HepG2 (cell line): ENCODE data around the gene TPTE2. TPM values are rescaled to one million over a fixed set of nuclear protein-coding genes. Genes with fewer than 3 reads are reported as not detected.

Experiments
- ELF4 ChIP-seq: sonication (generic); formaldehyde crosslinking; IDR thresholded peaks from 2 replicates; pipeline ENCODE4 v1.5.0; 2020; ENCODE audit warnings: missing genetic modification reagents, mild to moderate bottlenecking, moderate library complexity, borderline replicate concordance
- FOXO1 ChIP-seq: sonication (generic); formaldehyde crosslinking; IDR thresholded peaks from 2 replicates; pipeline ENCODE4 v1.4.0; 2020; ENCODE audit warnings: missing genetic modification reagents
- GMEB2 ChIP-seq: IDR thresholded peaks from 2 replicates; pipeline ENCODE4 v1.6.1; 2016; ENCODE audit warnings: missing biosample characterization, missing genetic modification reagents, low read depth
- GZF1 ChIP-seq: sonication (generic); formaldehyde crosslinking; IDR thresholded peaks from 2 replicates; pipeline ENCODE4 v1.5.1; 2020; ENCODE audit warnings: mild to moderate bottlenecking, missing genetic modification reagents
- MAX ChIP-seq: IDR thresholded peaks from 2 replicates; pipeline ENCODE4 v1.6.1; 2012; ENCODE audit warnings: inconsistent platforms
- MEIS1 ChIP-seq: sonication (generic); formaldehyde crosslinking; IDR thresholded peaks from 2 replicates; pipeline ENCODE4 v1.9.0; 2021; ENCODE audit warnings: mild to moderate bottlenecking, missing genetic modification reagents, moderate library complexity, borderline replicate concordance
- POGZ ChIP-seq: sonication (generic); formaldehyde crosslinking; IDR thresholded peaks from 2 replicates; pipeline ENCODE4 v1.4.0; 2020; ENCODE audit warnings: mild to moderate bottlenecking, missing genetic modification reagents
- POLR2G ChIP-seq: fragments of 200-400 bp; formaldehyde crosslinking; IDR thresholded peaks from 2 replicates; pipeline ENCODE4 v1.6.1; 2018; ENCODE audit warnings: mild to moderate bottlenecking, low read depth, low read length, moderate library complexity
- SALL1 ChIP-seq: sonication (generic); formaldehyde crosslinking; IDR thresholded peaks from 2 replicates; pipeline ENCODE4 v1.8.0; 2022; ENCODE audit warnings: mild to moderate bottlenecking, missing genetic modification reagents
- SIN3A ChIP-seq: IDR thresholded peaks from 2 replicates; pipeline ENCODE4 v1.6.1; 2011; ENCODE audit warnings: low read depth, mild to moderate bottlenecking, control low read depth, low read length, borderline replicate concordance
- THAP11 ChIP-seq: IDR thresholded peaks from 2 replicates; pipeline ENCODE4 v1.6.1; 2016; ENCODE audit warnings: missing biosample characterization, missing genetic modification reagents
- UBTF ChIP-seq: sonication (generic); formaldehyde crosslinking; IDR thresholded peaks from 2 replicates; pipeline ENCODE4 v1.4.0; 2020; ENCODE audit warnings: mild to moderate bottlenecking, missing genetic modification reagents
- ZBTB49 ChIP-seq: sonication (generic); formaldehyde crosslinking; IDR thresholded peaks from 2 replicates; pipeline ENCODE4 v1.4.0; 2020; ENCODE audit warnings: missing genetic modification reagents, borderline replicate concordance
- ZFX ChIP-seq: sonication (generic); formaldehyde crosslinking; IDR thresholded peaks from 2 replicates; pipeline ENCODE4 v1.4.0; 2020; ENCODE audit warnings: mild to moderate bottlenecking, low read depth, missing genetic modification reagents, moderate library complexity
- ZNF12 ChIP-seq: sonication (generic); formaldehyde crosslinking; IDR thresholded peaks from 2 replicates; pipeline ENCODE4 v1.5.0; 2020; ENCODE audit warnings: missing genetic modification reagents
- ZNF326 ChIP-seq: sonication (generic); formaldehyde crosslinking; IDR thresholded peaks from 2 replicates; pipeline ENCODE4 v1.4.0; 2020; ENCODE audit warnings: missing genetic modification reagents, borderline replicate concordance
- ZNF562 ChIP-seq: sonication (generic); formaldehyde crosslinking; IDR thresholded peaks from 2 replicates; pipeline ENCODE4 v1.8.0; 2022; ENCODE audit warnings: missing genetic modification reagents, borderline replicate concordance
- ZNF563 ChIP-seq: sonication (generic); formaldehyde crosslinking; IDR thresholded peaks from 2 replicates; pipeline ENCODE4 v1.8.0; 2022; ENCODE audit warnings: mild to moderate bottlenecking, moderate library complexity, missing genetic modification reagents
- ZNF703 ChIP-seq: sonication (generic); formaldehyde crosslinking; IDR thresholded peaks from 2 replicates; pipeline ENCODE4 v1.5.1; 2020; ENCODE audit warnings: missing genetic modification reagents, mild to moderate bottlenecking, moderate library complexity, borderline replicate concordance
- ZNF747 ChIP-seq: sonication (generic); formaldehyde crosslinking; IDR thresholded peaks from 2 replicates; pipeline ENCODE4 v1.8.1; 2023; ENCODE audit warnings: missing genetic modification reagents, mild to moderate bottlenecking, borderline replicate concordance
- ZNF891 ChIP-seq: sonication (generic); formaldehyde crosslinking; IDR thresholded peaks from 2 replicates; pipeline ENCODE4 v1.5.0; 2020; ENCODE audit warnings: mild to moderate bottlenecking, missing genetic modification reagents
- polyA plus RNA-seq, 8 experiments: library from polyadenylated mRNA; depleted of rRNA in 3 of 8; stranded (reverse) in 7 of 8; unstranded in 1 of 8; fragments of >200 nt; fragmentation: Illumina TruSeq in 4 of 8; extraction: Trizol in 4 of 8; gene quantifications; 2 replicates each; pipeline versions ENCODE4 v1.2.1 to v1.2.3, GENCODE V29; 2011 to 2016; ENCODE audit warnings: low read depth in 4 of 8, missing spikeins in 1 of 8, mixed read lengths in 1 of 8; ENCODE audit not compliant: insufficient read depth in 1 of 8
- total RNA-seq, 5 experiments: library from RNA; depleted of rRNA; stranded (reverse); fragments of >200 nt; fragmentation: Illumina TruSeq; extraction: Trizol; gene quantifications; 2 replicates each; pipeline ENCODE4 v1.2.3, GENCODE V29; 2016; ENCODE audit warnings: low read depth in 1 of 5
- TF ChIP-seq, protein P1 (sequence below): sonication (generic); formaldehyde crosslinking; IDR thresholded peaks from 2 replicates; pipeline ENCODE4 v1.9.0; 2021; ENCODE audit warnings: missing genetic modification reagents, mild to moderate bottlenecking, borderline replicate concordance

The TPTE2 gene
- total and polyA plus RNA-seq, 2 of the 13 experiments (the other 11 are each of a cell fraction or from before 2014, with no cell fraction given): 0.07 TPM; not detected in 1

DNA sequence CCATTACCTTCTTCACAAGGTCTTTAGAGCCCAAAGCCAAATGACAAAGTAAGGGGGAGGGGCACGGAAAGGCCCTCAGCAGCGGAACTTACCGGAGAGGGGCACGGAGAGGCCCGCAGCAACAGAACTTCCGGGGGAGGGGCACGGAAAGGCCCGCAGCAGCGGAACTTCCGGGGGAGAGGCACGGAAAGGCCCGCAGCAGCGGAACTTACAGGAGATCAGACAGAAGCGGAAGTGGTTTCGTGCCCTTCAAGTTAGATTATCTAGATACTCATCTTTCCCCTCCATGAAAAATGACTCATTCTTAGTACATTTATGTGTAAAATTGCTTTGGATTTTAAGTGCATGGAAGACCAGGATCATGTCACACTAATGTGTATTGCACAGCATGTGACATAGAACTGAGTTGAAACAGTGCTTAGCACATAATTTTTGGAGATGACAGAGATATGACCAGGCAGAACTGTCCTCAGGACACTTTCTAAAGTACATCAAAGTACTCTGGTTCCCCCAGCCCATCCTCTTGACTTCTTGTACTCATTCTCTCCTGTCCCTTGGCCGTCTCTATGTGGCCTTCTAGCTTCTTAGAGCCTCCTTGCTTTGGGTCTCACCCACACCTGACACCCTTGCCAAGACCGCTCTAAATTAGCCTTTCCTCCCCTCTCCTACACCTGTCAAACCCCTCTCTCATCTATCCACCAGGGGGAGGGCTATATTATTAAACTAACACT, 25.7 kb upstream of the TPTE2 start (continued):
- TF ChIP-seq MAX: 0 out of 2 replicates have a peak, but pooled peaks have one; percentile 36
- no peak for TF ChIP-seq ZNF563 (CRISPR knock-in tag)
- TF ChIP-seq ZNF562: no peak
- no peak for TF ChIP-seq MEIS1 (CRISPR knock-in tag)
- TF ChIP-seq, protein P1, sequence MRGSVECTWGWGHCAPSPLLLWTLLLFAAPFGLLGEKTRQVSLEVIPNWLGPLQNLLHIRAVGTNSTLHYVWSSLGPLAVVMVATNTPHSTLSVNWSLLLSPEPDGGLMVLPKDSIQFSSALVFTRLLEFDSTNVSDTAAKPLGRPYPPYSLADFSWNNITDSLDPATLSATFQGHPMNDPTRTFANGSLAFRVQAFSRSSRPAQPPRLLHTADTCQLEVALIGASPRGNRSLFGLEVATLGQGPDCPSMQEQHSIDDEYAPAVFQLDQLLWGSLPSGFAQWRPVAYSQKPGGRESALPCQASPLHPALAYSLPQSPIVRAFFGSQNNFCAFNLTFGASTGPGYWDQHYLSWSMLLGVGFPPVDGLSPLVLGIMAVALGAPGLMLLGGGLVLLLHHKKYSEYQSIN (CRISPR knock-in tag): no peak
- TF ChIP-seq ZNF747 (CRISPR knock-in tag): no peak
- TF ChIP-seq ZNF703 (CRISPR knock-in tag): no peak
- TF ChIP-seq ZNF326 (CRISPR knock-in tag): no peak
- peak; percentile 26; the same call in 1 of the 2 replicates for TF ChIP-seq POGZ
- TF ChIP-seq POLR2G: peak; percentile 61
- peak; percentile 72 for TF ChIP-seq ZFX (CRISPR knock-in tag)
- no peak; the same call in 1 of the 2 replicates for TF ChIP-seq SALL1 (CRISPR knock-in tag)
- no peak for TF ChIP-seq ZNF891
- no peak for TF ChIP-seq ZNF12 (CRISPR knock-in tag)
- no peak for TF ChIP-seq GZF1 (CRISPR knock-in tag)
- TF ChIP-seq UBTF (CRISPR knock-in tag): no peak
- TF ChIP-seq SIN3A: no peak
- TF ChIP-seq ZBTB49 (CRISPR knock-in tag): no peak
- peak; percentile 49; the same call in 1 of the 2 replicates for TF ChIP-seq THAP11 (CRISPR knock-in tag)
- no peak for TF ChIP-seq GMEB2 (CRISPR knock-in tag)
- no peak for TF ChIP-seq FOXO1
- TF ChIP-seq ELF4 (CRISPR knock-in tag): peak; percentile 43; the same call in 1 of the 2 replicates
